Activated CD8-positive, alpha-beta memory T cell treated with anti-CD3 and anti-CD28 coated beads, Interleukin-2, amount 10 ng/mL, durations not matched to agents 7 days and 5 days (primary cell): ENCODE measurements around the gene LMNA. TPM values are rescaled to one million over a fixed set of nuclear protein-coding genes. Genes with fewer than 3 reads are reported as not detected.

Experiments
- ATAC-seq: fragments of 150-1000 bp; cut with Tn5 transposase; one replicate; pipeline ENCODE4 v1.10.0; 2021; ENCODE audit warnings: moderate library complexity
- CTCF ChIA-PET: fragments of 350-600 bp; sonication (Branson Sonifier 250); formaldehyde crosslinking; loops from one replicate; lab custom pipeline; 2021; ENCODE audit warnings: antibody characterized with exemption; lab: Charles Lee
- DNase-seq: peaks from one replicate; pipeline ENCODE4 v3.0.0-alpha.2; 2020
- H3K27ac Mint-ChIP-seq: one replicate; pipeline ENCODE4 v1.8.0; 2021; ENCODE audit warnings: mild to moderate bottlenecking, mixed read lengths
- H3K27me3 Mint-ChIP-seq: one replicate; pipeline ENCODE4 v1.8.0; 2021; ENCODE audit warnings: mixed read lengths
- H3K36me3 Mint-ChIP-seq: one replicate; pipeline ENCODE4 v1.8.0; 2021; ENCODE audit warnings: mild to moderate bottlenecking, mixed read lengths
- H3K4me1 Mint-ChIP-seq: one replicate; pipeline ENCODE4 v1.8.0; 2021; ENCODE audit warnings: mixed read lengths
- H3K4me3 Mint-ChIP-seq: one replicate; pipeline ENCODE4 v1.8.0; 2021; ENCODE audit warnings: mild to moderate bottlenecking, moderate library complexity, mixed read lengths
- H3K9me3 Mint-ChIP-seq: one replicate; pipeline ENCODE4 v1.8.0; 2022; ENCODE audit warnings: low read depth, mixed read lengths
- total RNA-seq, 2 experiments: library from RNA; stranded (reverse); gene quantifications; one replicate each; pipeline ENCODE4 v1.2.3, GENCODE V29; 2021

The LMNA gene
- total RNA-seq, 2 experiments from 2014 or later, result 37.3 to 41.9 TPM

- CTCF ChIA-PET, result interaction anchor here (1.4 to 27.0 kb wide), 3 partner anchors 11 to 38 kb away, joined by 3 to 979 read pairs (median 18); partner anchors contain the start of gene LMNA
- Mint-ChIP-seq H3K27ac (no peak overlapping the region), H3K27me3 (peaks cover 12% of the 10 kb centered on the region), H3K9me3 (no peaks in the 10 kb centered on the region), H3K4me3 (no peak overlapping the region), H3K4me1 (peaks cover 40% of the 10 kb centered on the region), H3K36me3 (no peaks in the 10 kb centered on the region)
- no peak for DNase-seq
- no peak for ATAC-seq
Observed at GRCh38 chr1:156102633-156103511, 11.6 kb upstream of the LMNA start.

DNA sequence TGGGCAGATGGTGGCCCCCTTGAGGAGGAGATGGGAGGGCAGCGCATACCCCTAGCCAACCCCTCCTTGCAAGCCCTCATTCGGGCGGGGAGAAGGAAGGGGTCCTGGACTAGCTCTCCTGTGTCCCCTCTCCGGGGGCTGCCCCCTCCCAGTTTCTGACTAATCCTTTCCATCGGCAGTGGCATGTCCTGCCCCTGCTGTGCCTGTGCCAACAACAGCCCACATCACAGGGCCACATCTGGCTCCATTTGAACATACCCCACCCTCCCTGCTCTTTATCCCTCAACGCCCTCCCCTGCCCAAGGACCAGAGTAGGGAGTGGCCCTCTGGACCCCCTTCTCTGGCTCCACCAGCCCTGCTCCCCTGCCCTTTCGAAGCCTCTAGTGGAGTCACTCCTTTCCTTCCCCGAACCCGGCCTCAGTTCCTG is 11.0 kb upstream of the LMNA start:
- ATAC-seq (no peak), DNase-seq (no peak)
- no peak overlapping the region for H3K4me3 Mint-ChIP-seq
- H3K9me3 Mint-ChIP-seq, result no peaks in the 10 kb centered on the region
- H3K4me1 Mint-ChIP-seq, result peaks cover 34% of the 10 kb centered on the region
- H3K27me3 Mint-ChIP-seq, result peaks cover 12% of the 10 kb centered on the region
- CTCF ChIA-PET, result interaction anchor here (1.4 to 27.0 kb wide), 4 partner anchors 7 to 38 kb away, joined by 3 to 979 read pairs (median 34); partner anchors contain the start of gene LMNA
- H3K36me3 Mint-ChIP-seq, result no peaks in the 10 kb centered on the region
- H3K27ac Mint-ChIP-seq, result no peak overlapping the region

DNA sequence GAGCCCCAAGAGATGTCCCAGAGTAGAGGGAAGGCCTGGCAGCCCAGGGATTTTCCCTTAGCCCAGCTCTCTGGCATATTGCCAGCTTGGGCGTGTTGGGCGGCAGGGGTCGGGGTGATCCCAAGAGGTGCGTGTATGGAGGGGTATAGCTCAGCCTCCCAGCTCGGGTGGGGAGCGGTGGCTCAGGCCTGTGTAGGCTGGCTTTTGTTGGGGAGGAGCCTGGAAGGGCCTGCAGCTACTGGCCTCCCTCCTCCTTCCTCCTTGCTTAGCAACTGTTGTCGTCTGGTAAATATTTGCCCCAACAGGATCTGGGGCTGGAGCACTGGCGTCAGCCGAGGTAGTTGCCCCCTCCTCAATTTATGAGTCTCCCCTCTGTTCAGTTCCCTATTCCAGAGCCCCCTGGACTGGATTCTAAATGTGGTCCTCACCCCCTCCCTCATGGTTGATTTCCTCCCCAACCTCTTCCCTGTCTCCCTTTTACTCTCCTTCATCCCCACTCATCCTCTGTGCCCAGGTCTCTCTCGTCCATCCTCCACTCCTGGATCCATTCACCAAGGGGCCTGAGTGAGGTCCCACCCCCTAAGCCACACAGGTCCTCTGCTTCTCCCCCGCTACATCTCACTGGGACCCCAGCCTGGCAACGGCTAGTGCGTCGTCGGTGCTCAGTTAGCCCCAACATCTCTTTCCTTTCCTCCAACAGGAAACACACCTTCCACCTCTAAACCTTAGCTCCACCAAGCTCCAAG is 10.3 kb upstream of the LMNA start:
- peaks cover 33% of the 10 kb centered on the region for H3K4me1 Mint-ChIP-seq
- no peak overlapping the region for H3K4me3 Mint-ChIP-seq
- ATAC-seq (no peak), DNase-seq (no peak)
- peaks cover 12% of the 10 kb centered on the region for H3K27me3 Mint-ChIP-seq
- no peaks in the 10 kb centered on the region for H3K9me3 Mint-ChIP-seq
- CTCF ChIA-PET, result interaction anchor here (1.3 to 27.0 kb wide), 4 partner anchors 7 to 38 kb away, joined by 5 to 979 read pairs (median 34); partner anchors contain the start of gene LMNA
- H3K36me3 Mint-ChIP-seq, result no peaks in the 10 kb centered on the region
- H3K27ac Mint-ChIP-seq, result peak overlapping the region; percentile 65

- CTCF ChIA-PET, result interaction anchor here (0.5 to 27.0 kb wide), 5 partner anchors 8 to 47 kb away, joined by 3 to 979 read pairs (median 18); partner anchors contain the start of gene LMNA
- Mint-ChIP-seq H3K4me1 (peaks cover 32% of the 10 kb centered on the region), H3K27ac (peak overlapping the region; percentile 72)
Observed at GRCh38 chr1:156104861-156105832, 9.4 kb upstream of the LMNA start.

DNA sequence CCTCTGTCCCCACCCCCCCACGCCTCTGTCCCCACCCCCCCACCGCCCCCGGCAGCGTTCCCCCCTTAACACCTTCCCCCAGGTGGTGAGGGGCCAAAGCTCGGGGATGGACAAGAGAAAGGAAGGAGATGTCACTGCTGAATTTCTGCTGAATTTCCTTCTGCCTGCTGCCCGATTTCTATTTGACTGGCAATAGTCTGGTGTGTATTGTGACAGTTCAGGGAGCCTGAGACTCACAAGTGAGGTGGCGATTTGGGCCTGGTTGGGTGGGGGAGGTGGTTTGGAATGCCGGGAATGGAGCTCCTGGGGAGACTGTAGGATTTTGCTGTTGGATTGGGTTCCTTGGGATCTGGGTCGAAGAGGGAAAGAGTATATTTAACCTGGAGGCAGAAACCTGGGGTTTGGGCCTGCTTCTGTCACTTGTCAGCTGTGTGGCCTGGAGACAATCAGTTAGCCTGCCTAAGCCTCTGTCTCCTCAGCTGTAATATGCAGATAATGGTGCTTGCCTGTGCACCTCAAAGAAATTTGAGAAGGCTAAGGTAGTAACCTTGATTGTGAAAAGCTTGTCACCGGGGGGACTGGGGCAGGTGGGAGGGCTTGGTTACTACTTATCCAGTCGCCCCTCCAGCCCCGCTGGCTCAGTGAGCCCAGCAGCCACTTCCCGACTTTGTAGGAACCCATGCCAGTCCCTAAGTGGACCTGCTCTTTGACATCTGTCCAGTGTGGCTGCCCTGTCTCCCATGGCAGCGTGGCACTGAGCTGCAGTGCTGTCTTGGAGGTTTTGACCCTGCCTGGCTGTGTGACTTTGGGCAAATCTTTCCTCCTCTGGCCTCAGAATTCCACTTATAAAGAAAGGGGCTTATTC is 7.7 kb upstream of the LMNA start:
- ATAC-seq, result peak; percentile 14
- peak overlapping the region; percentile 72 for H3K27ac Mint-ChIP-seq
- CTCF ChIA-PET, result interaction anchor here (1.1 to 27.0 kb wide), 5 partner anchors 10 to 41 kb away, joined by 4 to 979 read pairs (median 5); partner anchors contain the start of genes LMNA and MEX3A

More at GRCh38 chr1:156104861-156105832, 9.4 kb upstream of the LMNA start:
- ATAC-seq, result no peak
- H3K9me3 Mint-ChIP-seq, result no peaks in the 10 kb centered on the region
- DNase-seq, result no peak
- no peaks in the 10 kb centered on the region for H3K36me3 Mint-ChIP-seq
- peak overlapping the region; percentile 55 for H3K4me3 Mint-ChIP-seq
- H3K27me3 Mint-ChIP-seq, result peaks cover 12% of the 10 kb centered on the region

DNA sequence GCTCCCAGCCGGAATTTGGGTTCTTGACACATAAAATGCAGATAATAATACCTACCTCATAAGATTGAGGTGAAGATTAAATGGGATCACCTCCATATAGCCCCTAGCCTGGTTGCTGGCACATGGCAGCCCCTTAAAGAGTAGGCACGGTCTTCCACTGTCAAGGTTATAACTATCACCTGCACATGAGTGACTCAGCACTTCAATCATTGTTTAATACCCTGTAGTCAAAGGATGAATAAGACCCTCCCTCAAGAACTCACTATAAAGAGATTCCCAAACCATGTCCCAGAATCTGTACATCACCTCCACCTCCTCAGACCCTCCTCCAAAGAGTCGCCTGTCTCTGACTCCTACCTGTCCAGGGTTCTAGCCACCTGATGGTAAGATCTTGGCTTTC is 6.5 kb upstream of the LMNA start:
- no peak overlapping the region for H3K27ac Mint-ChIP-seq
- CTCF ChIA-PET, result interaction anchor here (0.5 to 27.0 kb wide), 4 partner anchors 11 to 55 kb away, joined by 4 to 979 read pairs (median 28); partner anchors contain the start of gene LMNA
- no peak for DNase-seq
- ATAC-seq, result no peak
- H3K36me3 Mint-ChIP-seq, result no peaks in the 10 kb centered on the region
- H3K4me3 Mint-ChIP-seq, result no peak overlapping the region
- H3K4me1 Mint-ChIP-seq, result peaks cover 28% of the 10 kb centered on the region
- H3K9me3 Mint-ChIP-seq, result no peaks in the 10 kb centered on the region
- H3K27me3 Mint-ChIP-seq, result peaks cover 17% of the 10 kb centered on the region

More for the DNA sequence above, 7.7 kb upstream of the LMNA start:
- Mint-ChIP-seq H3K4me3 (peak overlapping the region; percentile 55), H3K36me3 (no peaks in the 10 kb centered on the region), H3K27me3 (peaks cover 12% of the 10 kb centered on the region), H3K9me3 (no peaks in the 10 kb centered on the region), H3K4me1 (peaks cover 28% of the 10 kb centered on the region)
- no peak for DNase-seq

DNA sequence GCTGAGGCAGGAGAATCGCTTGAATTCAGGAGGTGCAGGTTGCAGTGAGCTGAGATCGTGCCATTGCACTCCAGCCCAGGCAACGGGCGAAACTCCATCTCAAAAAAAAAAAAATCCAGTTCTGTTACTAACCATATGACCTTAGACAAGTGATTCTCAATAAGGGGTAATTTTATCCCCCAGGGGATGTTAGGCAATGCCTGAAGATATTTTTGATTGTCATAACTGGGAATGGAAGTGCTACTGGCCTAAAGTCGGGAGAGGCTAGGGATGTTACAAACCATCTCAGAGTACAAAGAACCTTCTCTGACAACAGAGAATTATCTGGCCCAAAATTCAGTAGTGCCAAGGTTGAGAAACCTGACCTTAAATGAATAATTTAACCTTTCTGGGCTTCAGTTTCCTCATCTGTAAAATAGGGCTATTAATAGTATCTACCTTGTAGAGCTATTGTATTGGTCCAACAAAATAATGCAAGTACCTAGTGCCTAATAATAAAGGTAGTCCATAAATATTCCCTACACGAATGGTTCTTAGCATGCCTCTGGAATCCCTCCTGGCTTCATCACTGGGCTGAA is 5.8 kb upstream of the LMNA start:
- Mint-ChIP-seq H3K36me3 (no peaks in the 10 kb centered on the region), H3K4me1 (peaks cover 26% of the 10 kb centered on the region), H3K9me3 (no peaks in the 10 kb centered on the region), H3K27ac (no peak overlapping the region), H3K27me3 (peaks cover 23% of the 10 kb centered on the region), H3K4me3 (no peak overlapping the region)
- CTCF ChIA-PET, result interaction anchor here (1.2 to 6.9 kb wide), 2 partner anchors 12 to 19 kb away, joined by 3 to 51 read pairs; no protein-coding TSS in a partner anchor
- no peak for DNase-seq
- ATAC-seq, result no peak

GRCh38 chr1:156110252-156110651 is 4.3 kb upstream of the LMNA start:
- no peak for DNase-seq
- Mint-ChIP-seq H3K27ac (no peak overlapping the region), H3K36me3 (no peaks in the 10 kb centered on the region), H3K4me1 (peaks cover 27% of the 10 kb centered on the region), H3K4me3 (no peak overlapping the region), H3K9me3 (no peaks in the 10 kb centered on the region), H3K27me3 (peaks cover 36% of the 10 kb centered on the region)
- CTCF ChIA-PET, result interaction anchor here (0.9 to 6.9 kb wide), 3 partner anchors 13 to 276 kb away, joined by 3 to 51 read pairs (median 4); no protein-coding TSS in a partner anchor
- no peak for ATAC-seq

GRCh38 chr1:156111355-156111962 is 3.1 kb upstream of the LMNA start:
- Mint-ChIP-seq H3K4me3 (no peak overlapping the region), H3K36me3 (no peaks in the 10 kb centered on the region), H3K27ac (no peak overlapping the region), H3K27me3 (peaks cover 41% of the 10 kb centered on the region), H3K4me1 (peaks cover 26% of the 10 kb centered on the region), H3K9me3 (no peaks in the 10 kb centered on the region)
- ATAC-seq (no peak), DNase-seq (no peak)
- CTCF ChIA-PET, result interaction anchor here (1.4 to 25.5 kb wide), 3 partner anchors 11 to 17 kb away, joined by 3 to 979 read pairs (median 127); partner anchors contain the start of gene MEX3A

DNA sequence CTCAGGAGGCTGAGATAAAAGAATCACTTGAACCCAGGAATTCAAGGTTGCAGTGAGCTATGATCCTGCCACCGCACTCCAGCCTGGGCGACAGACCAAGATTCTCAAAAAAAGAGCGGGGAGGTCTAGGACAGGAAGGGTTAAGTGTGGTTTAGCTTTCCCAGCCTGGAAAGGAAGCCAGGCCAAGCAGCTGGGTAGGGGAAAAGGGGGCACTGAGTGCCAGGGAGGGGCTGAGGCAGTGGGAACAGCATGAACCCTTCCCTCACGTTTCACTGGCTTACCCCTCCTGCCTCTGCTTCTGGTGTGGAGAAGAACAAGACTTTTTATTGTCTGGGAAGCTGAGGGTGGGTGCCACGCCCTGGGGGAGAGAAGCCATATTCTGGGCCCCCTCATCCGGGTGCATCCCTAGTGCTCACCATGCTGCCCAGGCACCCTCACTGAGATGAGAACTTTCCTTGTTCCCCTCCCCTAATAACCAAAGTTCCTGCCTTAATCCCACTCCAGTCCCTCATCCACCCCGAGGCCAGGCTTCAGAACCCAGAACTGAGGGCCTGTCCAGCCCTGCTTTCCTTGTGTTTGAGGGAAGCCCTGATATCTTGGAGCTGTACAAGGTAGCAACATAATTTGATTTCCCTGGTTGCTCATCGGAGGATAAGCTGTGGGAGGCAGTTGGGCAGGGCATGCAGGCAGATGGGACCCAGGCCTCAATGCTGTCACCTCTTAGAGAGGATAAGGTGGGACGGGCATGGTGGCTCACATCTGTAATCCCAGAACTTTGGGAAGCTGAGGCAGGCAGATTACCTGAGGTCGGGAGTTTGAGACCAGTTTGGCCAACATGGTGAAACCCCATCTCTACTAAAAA is 2.0 kb upstream of the LMNA start:
- ATAC-seq (no peak), DNase-seq (no peak)
- CTCF ChIA-PET, result interaction anchor here (1.4 to 25.5 kb wide), 3 partner anchors 10 to 18 kb away, joined by 3 to 979 read pairs (median 127); partner anchors contain the start of gene MEX3A
- no peak overlapping the region for H3K27ac Mint-ChIP-seq
- H3K9me3 Mint-ChIP-seq, result no peaks in the 10 kb centered on the region
- H3K4me3 Mint-ChIP-seq, result no peak overlapping the region
- peaks cover 35% of the 10 kb centered on the region for H3K27me3 Mint-ChIP-seq
- peaks cover 22% of the 10 kb centered on the region for H3K4me1 Mint-ChIP-seq
- no peaks in the 10 kb centered on the region for H3K36me3 Mint-ChIP-seq
